ENCODE data around the gene PFDN4. TPM values are rescaled to one million over a fixed set of nuclear protein-coding genes. Genes with fewer than 3 reads are reported as not detected.
A peak's percentile ranks its signal among the peaks of the same experiment; 100 is the strongest.

Gene PFDN4
- total RNA-seq, 4 donors from 2014 or later, result 32.8 to 71.0 (median 40.2) TPM

GRCh38 chr20:54207053-54207742, 689 bp upstream of the PFDN4 start:
- no peak overlapping the region for H3K4me3 ChIP-seq (ENCODE audit: low read depth, poor library complexity, severe bottlenecking)
- no peak for TF ChIP-seq POLR2A (IDR thresholded peaks at IDR 0.05)
- intact Hi-C loops (cut with DNase I; ENCODE audit: low total_unique reads), result no loop called here
- no peak for DNase-seq (ENCODE audit: low spot score in 2 of 2)
- WGBS, 2 donors, result 50 to 55% methylated on average over 7 of the region's 7 CpGs

- no peak for DNase-seq (ENCODE audit: low spot score in 2 of 2)
- H3K4me3 ChIP-seq (ENCODE audit: low read depth, poor library complexity, severe bottlenecking), result peak overlapping the region; percentile 85
- no peak for TF ChIP-seq CTCF (IDR thresholded peaks at IDR 0.05)
- TF ChIP-seq POLR2A (IDR thresholded peaks at IDR 0.05), result no peak
- WGBS, 2 donors, result 2 to 4% methylated on average over 11 to 14 of the region's 15 CpGs
- intact Hi-C loops (cut with DNase I; ENCODE audit: low total_unique reads), result no loop called here
Observed at GRCh38 chr20:54208548-54209176, 775 bp downstream of the PFDN4 start.

- TF ChIP-seq POLR2A (IDR thresholded peaks at IDR 0.05) (no peak), CTCF (IDR thresholded peaks at IDR 0.05) (no peak)
- WGBS, 2 donors, result 77 to 78% methylated on average over 5 of the region's 5 CpGs
- intact Hi-C loops (cut with DNase I; ENCODE audit: low total_unique reads), result no loop called here
- no peak for DNase-seq (ENCODE audit: low spot score in 2 of 2)
- no peak overlapping the region for H3K4me3 ChIP-seq (ENCODE audit: low read depth, poor library complexity, severe bottlenecking)
Observed at GRCh38 chr20:54209216-54209813, 1.4 kb downstream of the PFDN4 start.

- no peak for DNase-seq (ENCODE audit: low spot score in 2 of 2)
- 79 to 94% methylated on average over 1 of the region's 1 CpG for WGBS, 2 donors
- intact Hi-C loops (cut with DNase I; ENCODE audit: low total_unique reads), result no loop called here
- no peak overlapping the region for H3K4me3 ChIP-seq (ENCODE audit: low read depth, poor library complexity, severe bottlenecking)
- TF ChIP-seq POLR2A (IDR thresholded peaks at IDR 0.05), result no peak
- TF ChIP-seq CTCF (IDR thresholded peaks at IDR 0.05), result no peak
Observed at GRCh38 chr20:54212226-54212625, 4.3 kb downstream of the PFDN4 start.

GRCh38 chr20:54212871-54213270, 5.0 kb downstream of the PFDN4 start:
- WGBS, 2 donors, result 87 to 92% methylated on average over 3 of the region's 3 CpGs
- intact Hi-C loops (cut with DNase I; ENCODE audit: low total_unique reads), result no loop called here
- H3K4me3 ChIP-seq (ENCODE audit: low read depth, poor library complexity, severe bottlenecking), result no peak overlapping the region
- DNase-seq (ENCODE audit: low spot score in 2 of 2), result no peak
- TF ChIP-seq POLR2A (IDR thresholded peaks at IDR 0.05) (no peak), CTCF (IDR thresholded peaks at IDR 0.05) (no peak)

- no peak for DNase-seq (ENCODE audit: low spot score in 2 of 2)
- no peak for TF ChIP-seq POLR2A (IDR thresholded peaks at IDR 0.05)
- TF ChIP-seq CTCF (IDR thresholded peaks at IDR 0.05), result no peak
- H3K4me3 ChIP-seq (ENCODE audit: low read depth, poor library complexity, severe bottlenecking), result no peak overlapping the region
- intact Hi-C loops (cut with DNase I; ENCODE audit: low total_unique reads), result no loop called here
- 83 to 93% methylated on average over 8 of the region's 8 CpGs for WGBS, 2 donors
Observed at GRCh38 chr20:54214566-54214965, 6.7 kb downstream of the PFDN4 start.

Measured in lower leg skin (tissue), 4 donors.